Cerebellar cortex (tissue), 1 donor: ENCODE measurements around the gene CARMIL1.
A peak's percentile ranks its signal among the peaks of the same experiment; 100 is the strongest.

ENCODE experiments used
- DNase-seq: peaks from one replicate; pipeline ENCODE4 v3.0.0-alpha.2; 2015; ENCODE audit warnings: low spot score

Gene CARMIL1

DNA sequence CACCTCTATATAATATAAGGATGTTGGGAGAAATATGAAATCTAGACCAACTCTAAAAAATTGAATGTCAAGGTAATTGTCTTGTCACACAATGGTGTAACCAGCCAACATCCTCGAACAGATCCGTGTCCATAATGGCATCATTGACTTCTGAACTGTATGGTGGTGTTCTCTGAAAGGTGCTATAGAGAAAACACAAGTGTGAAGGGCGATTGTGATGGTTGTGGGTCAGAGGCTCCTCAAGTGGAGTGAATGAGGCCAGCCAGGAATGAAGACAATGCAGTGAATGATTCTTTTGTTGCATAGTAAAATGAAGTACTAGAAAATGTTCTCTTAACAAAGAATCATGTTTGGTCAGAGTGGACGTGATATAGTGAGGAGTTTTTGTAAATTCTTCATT, 58.3 kb downstream of the CARMIL1 start:
- DNase-seq: no peak

DNA sequence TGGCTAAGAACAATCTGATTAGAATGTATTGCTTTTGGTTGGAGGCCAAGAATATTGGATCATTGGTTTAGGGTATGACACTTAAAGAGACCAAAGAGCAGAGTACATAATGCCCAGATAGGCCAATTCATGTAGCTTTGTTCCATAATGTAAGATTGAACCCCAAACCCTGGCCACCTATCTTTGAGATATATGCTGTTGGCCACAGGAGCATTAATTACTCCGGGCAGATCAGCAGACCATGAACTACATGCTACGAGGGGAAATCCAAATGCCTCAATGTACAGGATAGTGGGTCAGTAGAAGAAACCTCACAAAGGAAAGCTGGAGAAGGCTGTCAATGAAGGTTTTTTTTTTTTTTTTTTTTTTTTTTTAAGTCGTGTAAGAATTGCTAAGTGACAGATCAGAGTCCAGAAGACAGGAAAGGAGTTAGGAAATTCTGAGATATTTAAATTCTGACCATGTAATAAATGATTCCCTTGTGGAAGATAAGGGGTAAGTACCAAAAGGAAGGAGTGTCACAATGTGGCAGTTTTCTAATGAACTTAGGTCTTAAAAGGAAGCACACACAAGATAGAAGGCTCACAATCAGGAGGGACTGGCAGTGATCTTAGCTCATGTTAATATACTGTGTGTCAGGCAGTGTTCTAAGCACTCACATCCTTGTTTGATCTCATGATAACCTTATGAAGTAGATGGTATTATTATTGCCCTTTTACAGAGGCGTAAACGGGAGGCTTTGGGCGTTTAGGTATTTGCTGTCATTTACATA, 61.4 kb downstream of the CARMIL1 start:
- no peak for DNase-seq

- DNase-seq: no peak
Observed at GRCh38 chr6:25341203-25341552, 62.0 kb downstream of the CARMIL1 start.

DNA sequence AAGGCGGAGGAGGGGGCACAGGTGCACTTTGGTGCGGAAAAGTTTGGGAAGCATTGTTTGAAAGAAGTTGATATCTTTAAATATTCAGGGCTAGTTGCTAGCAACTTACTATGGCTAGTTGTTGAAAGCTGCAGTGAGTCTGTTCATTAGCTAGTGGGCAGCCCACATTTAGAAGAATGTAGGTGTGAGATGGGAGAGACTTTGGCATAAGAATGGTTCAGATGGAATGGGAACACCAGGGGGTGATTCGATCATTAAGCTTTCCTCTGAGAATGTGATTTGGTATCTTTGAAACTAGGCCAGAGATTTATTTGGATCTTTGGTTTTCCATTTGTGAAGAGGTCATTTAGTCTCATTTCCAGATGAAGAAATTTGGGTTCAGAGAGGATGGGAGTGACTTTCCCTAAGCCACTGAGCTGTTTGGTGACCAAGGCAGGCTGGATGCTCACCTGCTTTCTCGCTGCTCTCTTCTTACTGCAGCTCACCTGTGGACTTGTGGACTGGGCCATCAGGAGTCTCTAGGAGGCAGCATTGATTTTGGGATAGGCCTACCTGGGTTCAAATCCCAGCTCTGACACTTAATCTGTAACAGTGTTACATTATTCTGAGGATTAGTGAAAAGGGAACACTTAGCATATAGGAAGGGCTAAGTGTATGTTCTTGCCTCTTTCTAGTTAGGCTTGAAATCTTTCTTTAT, 62.9 kb downstream of the CARMIL1 start:
- no peak for DNase-seq

GRCh38 chr6:25342802-25343201, 63.6 kb downstream of the CARMIL1 start:
- DNase-seq: no peak

GRCh38 chr6:25343984-25344383, 64.8 kb downstream of the CARMIL1 start:
- no peak for DNase-seq

DNA sequence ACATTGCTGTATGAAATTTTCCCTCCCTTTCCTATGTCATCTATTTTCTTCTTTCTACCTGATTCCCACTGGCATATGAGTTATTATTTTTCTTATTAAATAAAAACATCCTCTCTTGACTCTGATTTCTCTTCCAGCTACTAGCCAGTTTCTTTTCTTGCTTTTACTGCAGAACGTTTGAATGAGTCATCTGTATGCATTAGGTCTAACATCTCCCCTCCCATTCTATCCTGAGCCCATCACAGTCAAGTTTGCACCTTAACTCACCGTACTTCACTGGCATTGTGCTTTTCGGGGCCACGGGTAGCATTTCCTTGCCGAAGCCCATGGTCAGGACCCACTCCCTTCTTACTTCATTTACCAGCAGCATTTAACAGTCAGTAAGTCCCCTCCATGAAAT, 65.7 kb downstream of the CARMIL1 start:
- DNase-seq: no peak

- DNase-seq: no peak
Observed at GRCh38 chr6:25346064-25346463, 66.9 kb downstream of the CARMIL1 start.

GRCh38 chr6:25350573-25350972, 71.4 kb downstream of the CARMIL1 start:
- no peak for DNase-seq

GRCh38 chr6:25351485-25351884, 72.3 kb downstream of the CARMIL1 start:
- DNase-seq: no peak

DNA sequence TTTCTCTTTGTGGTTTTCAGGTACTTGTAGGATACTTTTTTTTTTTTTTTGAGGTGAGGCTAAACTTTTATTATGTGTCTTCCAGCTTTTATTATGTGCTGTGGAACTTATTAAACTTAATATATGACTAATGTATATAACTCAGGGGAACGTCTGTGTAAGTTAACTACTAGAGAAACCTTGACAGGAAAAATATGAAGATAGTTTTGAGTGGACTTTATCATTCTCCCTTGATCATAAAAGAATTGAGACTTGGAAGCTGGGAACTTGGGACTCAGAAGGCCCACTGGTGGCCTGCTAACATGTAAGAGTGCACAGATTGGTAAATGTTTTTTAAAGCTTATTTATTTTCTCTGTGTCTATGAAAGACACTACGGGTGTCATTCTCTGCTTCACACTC, 73.1 kb downstream of the CARMIL1 start:
- DNase-seq: no peak

DNA sequence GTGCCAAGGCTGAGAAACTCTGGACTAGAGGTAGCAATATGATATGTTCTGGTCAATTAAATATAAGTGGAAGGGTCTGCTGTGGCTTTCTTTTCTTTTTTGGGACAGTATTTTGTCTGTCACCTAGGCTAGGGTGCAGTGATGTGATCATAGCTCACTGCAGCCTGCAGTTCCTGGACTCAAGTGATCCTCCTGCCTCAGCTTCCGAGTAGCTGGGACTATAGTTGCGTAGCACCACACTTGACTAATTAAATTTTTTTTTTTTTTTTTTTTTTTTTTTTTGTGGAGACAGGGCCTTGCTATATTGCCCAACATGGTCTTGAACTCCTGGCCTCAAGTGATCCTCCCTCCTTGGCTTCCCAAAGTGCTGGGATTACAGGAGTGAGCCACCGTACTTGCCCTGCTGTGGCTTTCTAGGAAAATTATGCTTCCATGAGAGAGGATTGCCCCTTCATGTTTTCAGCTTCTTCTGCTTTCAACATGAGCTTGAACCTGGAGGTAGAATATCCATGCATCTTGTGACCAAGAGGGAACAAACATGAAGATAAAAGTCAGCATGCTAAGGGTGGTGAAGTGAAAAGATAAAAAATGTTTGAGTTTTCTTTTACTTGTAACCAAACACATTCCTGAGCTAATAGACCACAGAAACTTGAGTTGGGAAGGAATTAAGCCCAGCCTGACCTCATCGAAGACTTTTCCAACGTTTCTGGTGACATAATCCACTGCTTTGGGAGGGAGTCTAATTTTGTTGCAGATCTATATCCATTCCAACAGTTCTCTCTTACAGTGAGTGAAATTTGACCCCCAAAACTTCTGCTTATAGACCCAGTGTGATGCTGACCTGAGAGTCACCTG, 75.1 kb downstream of the CARMIL1 start:
- no peak for DNase-seq

DNA sequence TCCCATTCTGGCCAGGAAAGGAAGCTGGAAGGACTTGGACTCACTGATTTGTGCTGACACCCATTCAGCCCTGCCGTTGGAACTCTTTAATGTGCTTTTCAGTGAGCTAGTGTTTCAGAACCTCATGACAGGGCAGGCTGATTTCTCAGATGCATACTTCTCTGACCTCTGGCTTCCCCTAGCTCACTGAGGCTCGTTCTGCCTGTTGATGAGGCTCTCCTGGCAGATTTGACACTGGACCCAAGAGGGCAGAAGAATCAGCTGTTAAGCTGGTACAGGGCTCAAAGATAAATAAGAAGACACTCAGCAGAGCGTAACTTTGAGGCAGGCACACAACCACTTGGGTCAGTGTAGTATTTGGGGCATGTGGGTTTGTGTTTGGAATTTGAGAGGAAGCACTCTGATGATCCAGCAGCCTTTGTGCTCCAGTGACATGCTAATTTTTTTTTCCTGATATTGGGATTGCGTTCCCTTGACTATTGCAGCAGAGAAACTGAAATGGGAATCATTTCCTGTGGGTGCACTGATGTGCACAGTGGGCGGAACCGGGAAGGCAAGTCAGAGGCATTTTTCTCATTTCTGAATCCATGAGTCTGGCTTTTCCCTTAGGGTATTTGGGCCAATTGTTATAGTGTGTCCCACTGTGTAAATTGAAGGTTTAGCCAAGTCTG, 80.2 kb downstream of the CARMIL1 start:
- DNase-seq: peak; percentile 33

DNA sequence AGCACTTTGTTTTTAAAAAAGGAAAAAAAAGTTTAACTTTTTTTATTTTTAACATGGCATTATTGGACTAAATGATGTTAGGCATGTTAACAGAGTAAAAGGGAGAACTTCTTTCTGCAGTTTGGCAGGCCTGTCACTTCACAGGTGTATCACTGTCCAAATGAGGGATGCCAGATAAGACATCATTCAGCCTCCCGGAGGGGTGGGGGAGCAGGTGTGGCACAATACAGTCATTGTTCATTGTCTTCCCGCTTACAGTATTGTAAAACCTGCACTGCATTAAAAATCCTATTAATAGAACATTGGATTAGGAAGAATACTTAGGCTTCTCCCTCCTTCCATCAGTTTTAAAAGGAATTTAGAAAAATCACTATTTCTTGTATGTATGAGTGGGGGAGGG, 80.7 kb downstream of the CARMIL1 start:
- DNase-seq: peak; percentile 29

GRCh38 chr6:25360621-25361020, 81.4 kb downstream of the CARMIL1 start:
- no peak for DNase-seq

DNA sequence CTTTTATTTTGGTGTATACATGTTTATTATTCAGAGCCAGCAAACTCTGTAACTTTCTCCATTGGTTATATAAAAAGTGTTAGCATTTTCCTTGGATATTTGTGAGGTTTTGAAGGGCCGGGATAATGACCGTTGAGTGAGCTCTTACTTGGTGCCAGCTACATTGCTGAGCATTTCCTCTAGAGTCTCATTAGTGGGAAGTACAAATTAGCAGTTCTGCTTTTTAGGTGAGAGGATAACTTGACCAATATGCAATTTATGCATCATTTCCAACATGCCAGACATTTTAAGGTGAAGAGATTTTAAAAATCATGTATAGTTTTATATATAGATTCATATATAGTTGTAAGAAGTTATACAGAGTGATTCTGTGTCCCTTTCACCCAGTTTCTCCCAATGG, 84.3 kb downstream of the CARMIL1 start:
- DNase-seq: no peak

DNA sequence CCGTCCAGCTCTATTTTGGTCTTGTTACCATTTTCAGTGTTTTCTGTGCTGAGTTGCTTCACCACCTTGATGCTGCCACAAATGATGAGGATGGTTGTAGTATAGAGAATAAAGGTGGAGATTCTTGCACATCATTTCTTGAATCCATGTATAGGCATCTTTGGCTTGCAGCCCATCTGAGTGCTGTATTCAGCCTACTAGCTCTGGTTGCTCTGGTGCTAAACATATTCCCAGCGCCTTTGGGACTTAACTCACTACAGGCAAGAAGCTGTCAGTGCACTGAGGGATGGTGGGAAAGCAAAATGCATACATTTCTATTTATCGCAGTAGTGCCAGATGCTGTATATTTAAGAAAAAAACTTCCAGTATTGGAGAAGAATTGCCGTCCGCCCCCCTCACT, 86.0 kb downstream of the CARMIL1 start:
- no peak for DNase-seq

- no peak for DNase-seq
Observed at GRCh38 chr6:25366903-25367545, 87.8 kb downstream of the CARMIL1 start.

GRCh38 chr6:25369036-25369432, 89.9 kb downstream of the CARMIL1 start:
- peak; percentile 52 for DNase-seq

DNA sequence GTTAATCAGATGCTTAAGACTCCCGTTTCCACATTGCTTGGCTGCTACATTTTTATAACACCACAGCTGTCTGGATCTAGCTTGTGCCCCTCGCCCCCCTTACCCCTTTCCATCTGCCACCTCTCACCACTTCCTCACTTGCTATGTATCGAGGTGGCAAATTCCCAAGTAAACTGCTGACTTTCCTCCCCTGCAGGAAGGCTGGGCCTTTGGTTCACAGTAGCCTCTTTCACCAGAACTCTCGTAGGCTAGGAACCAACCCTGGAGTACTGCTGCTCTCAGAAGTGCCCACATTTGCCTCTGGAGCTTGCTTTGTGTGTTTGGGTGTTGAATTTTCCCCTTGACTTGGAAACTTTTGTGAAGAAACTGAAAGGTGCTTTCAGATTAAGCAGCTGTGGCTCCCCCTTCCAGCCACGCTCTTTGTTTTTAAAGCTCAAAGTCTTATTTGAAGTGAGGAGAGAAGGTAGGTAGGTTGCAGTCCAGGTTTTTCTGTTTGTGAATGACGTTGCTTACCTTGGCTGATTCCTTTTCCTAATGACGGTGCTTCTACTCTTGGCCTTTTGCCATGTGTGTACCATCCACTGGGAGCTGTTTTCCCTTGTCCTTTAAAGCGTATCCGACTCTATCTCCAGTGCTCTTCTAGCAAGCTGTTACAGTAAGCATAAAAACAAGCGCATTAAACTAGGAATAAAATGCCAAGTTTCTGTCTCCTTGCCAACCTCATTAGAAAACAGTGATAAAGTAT, 90.4 kb downstream of the CARMIL1 start:
- DNase-seq: peak; percentile 33
